ENCODE results near the gene PCGF2. TPM values are rescaled to one million over a fixed set of nuclear protein-coding genes. Genes with fewer than 3 reads are reported as not detected.

Gene PCGF2
- total RNA-seq, 1 donor from 2014 or later = 70.1 TPM

- Mint-ChIP-seq H3K27ac (ENCODE audit: unreplicated experiment) (no peak overlapping the region), H3K27me3 (ENCODE audit: unreplicated experiment) (peaks cover 10% of the 10 kb centered on the region), H3K4me1 (ENCODE audit: low read depth, unreplicated experiment) (peaks cover 9% of the 10 kb centered on the region), H3K9me3 (ENCODE audit: unreplicated experiment) (peaks cover 14% of the 10 kb centered on the region), H3K36me3 (ENCODE audit: unreplicated experiment) (no peaks in the 10 kb centered on the region), H3K4me3 (ENCODE audit: unreplicated experiment) (no peak overlapping the region)
- no peak for DNase-seq
- TF ChIP-seq CTCF (IDR thresholded peaks at IDR 0.05; ENCODE audit: partially characterized antibody, unreplicated experiment) = no peak
These were observed 38.1 kb downstream of the PCGF2 start for GRCh38 chr17:38709864-38710603.

GRCh38 chr17:38709104-38709820 lies 38.9 kb downstream of the PCGF2 start:
- Mint-ChIP-seq H3K27ac (ENCODE audit: unreplicated experiment) (peak overlapping the region; percentile 4), H3K27me3 (ENCODE audit: unreplicated experiment) (peaks cover 12% of the 10 kb centered on the region), H3K4me1 (ENCODE audit: low read depth, unreplicated experiment) (peaks cover 12% of the 10 kb centered on the region), H3K9me3 (ENCODE audit: unreplicated experiment) (peaks cover 17% of the 10 kb centered on the region), H3K4me3 (ENCODE audit: unreplicated experiment) (peak overlapping the region; percentile 28), H3K36me3 (ENCODE audit: unreplicated experiment) (no peaks in the 10 kb centered on the region)
- TF ChIP-seq CTCF (IDR thresholded peaks at IDR 0.05; ENCODE audit: partially characterized antibody, unreplicated experiment) = no peak
- no peak for DNase-seq

- H3K27me3 Mint-ChIP-seq (ENCODE audit: unreplicated experiment) = peaks cover 18% of the 10 kb centered on the region
- no peak for DNase-seq
These were observed 40.3 kb downstream of the PCGF2 start for GRCh38 chr17:38707678-38708351.

GRCh38 chr17:38706505-38707216 lies 41.5 kb downstream of the PCGF2 start:
- H3K27me3 Mint-ChIP-seq (ENCODE audit: unreplicated experiment) = peaks cover 21% of the 10 kb centered on the region
- peaks cover 12% of the 10 kb centered on the region for H3K4me1 Mint-ChIP-seq (ENCODE audit: low read depth, unreplicated experiment)
- TF ChIP-seq CTCF (IDR thresholded peaks at IDR 0.05; ENCODE audit: partially characterized antibody, unreplicated experiment) = no peak
- no peak for DNase-seq
- no peaks in the 10 kb centered on the region for H3K36me3 Mint-ChIP-seq (ENCODE audit: unreplicated experiment)
- H3K4me3 Mint-ChIP-seq (ENCODE audit: unreplicated experiment) = peak overlapping the region; percentile 89
- no peak overlapping the region for H3K27ac Mint-ChIP-seq (ENCODE audit: unreplicated experiment)
- H3K9me3 Mint-ChIP-seq (ENCODE audit: unreplicated experiment) = peaks cover 22% of the 10 kb centered on the region

More at GRCh38 chr17:38707678-38708351, 40.3 kb downstream of the PCGF2 start:
- H3K4me1 Mint-ChIP-seq (ENCODE audit: low read depth, unreplicated experiment) = peaks cover 13% of the 10 kb centered on the region
- no peak for TF ChIP-seq CTCF (IDR thresholded peaks at IDR 0.05; ENCODE audit: partially characterized antibody, unreplicated experiment)
- peaks cover 22% of the 10 kb centered on the region for H3K9me3 Mint-ChIP-seq (ENCODE audit: unreplicated experiment)
- H3K4me3 Mint-ChIP-seq (ENCODE audit: unreplicated experiment) = no peak overlapping the region
- H3K27ac Mint-ChIP-seq (ENCODE audit: unreplicated experiment) = no peak overlapping the region
- no peaks in the 10 kb centered on the region for H3K36me3 Mint-ChIP-seq (ENCODE audit: unreplicated experiment)
